ENCODE data around the gene ZMYND8. TPM values are rescaled to one million over a fixed set of nuclear protein-coding genes. Genes with fewer than 3 reads are reported as not detected.

The ZMYND8 gene
- polyA plus RNA-seq, 3 donors = 1.4 to 13.8 (median 5.8) TPM

DNA sequence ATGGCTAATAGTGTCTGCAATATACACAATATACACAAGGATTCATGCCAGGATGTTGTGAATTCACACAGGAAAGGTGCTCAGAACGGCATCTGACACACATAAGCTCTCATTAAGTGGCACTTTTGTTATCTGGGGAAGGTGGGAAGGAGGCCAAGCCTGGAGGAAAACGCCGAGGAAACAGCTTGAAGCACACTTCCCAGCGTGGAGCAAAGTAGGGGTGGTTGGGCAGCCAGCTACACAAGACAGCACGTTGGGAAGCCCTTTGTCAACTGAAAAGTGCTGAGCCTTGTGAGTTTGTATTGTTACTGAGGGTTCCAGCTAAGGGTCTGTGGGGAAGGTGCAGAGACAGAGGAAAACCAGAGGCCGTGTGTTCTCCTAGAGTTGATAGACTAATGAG, 181.0 kb downstream of the ZMYND8 start:
- Histone ChIP-seq H3K9ac (ENCODE audit: insufficient read depth, low read length, poor library complexity, severe bottlenecking) (no peak overlapping the region), H2AFZ (ENCODE audit: insufficient read depth, low read depth, low read length, poor library complexity, severe bottlenecking) (no peak overlapping the region), H3K27ac (ENCODE audit: low read depth in 1 of 2, low read length in 2 of 2) (no peak overlapping the region), H3K27me3 (ENCODE audit: control insufficient read depth in 2 of 2, insufficient read depth in 2 of 2, low read length in 2 of 2) (no peaks in the 10 kb centered on the region), H3K79me2 (ENCODE audit: insufficient read depth, low read length) (no peaks in the 10 kb centered on the region), H3K9me3 (replicated peaks in 1 of 2; ENCODE audit: control insufficient read depth in 1 of 2, insufficient read depth in 1 of 2, low read length in 2 of 2) (no peaks in the 10 kb centered on the region), H4K20me1 (ENCODE audit: insufficient read depth, low read length) (no peaks in the 10 kb centered on the region), H3K4me2 (replicated peaks; ENCODE audit: extremely low read depth, low read length, poor library complexity, severe bottlenecking) (no peak overlapping the region), H3K4me1 (ENCODE audit: control insufficient read depth in 1 of 2, insufficient read depth in 2 of 2, low read length in 2 of 2) (no peaks in the 10 kb centered on the region), H3K36me3 (replicated peaks in 1 of 2; ENCODE audit: control insufficient read depth in 1 of 2, insufficient read depth in 2 of 2, low read length in 2 of 2) (no peaks in the 10 kb centered on the region), H3K4me3 (replicated peaks in 1 of 3; ENCODE audit: low read depth in 2 of 3, low read length in 3 of 3) (no peak overlapping the region)
- TF ChIP-seq, protein P1, sequence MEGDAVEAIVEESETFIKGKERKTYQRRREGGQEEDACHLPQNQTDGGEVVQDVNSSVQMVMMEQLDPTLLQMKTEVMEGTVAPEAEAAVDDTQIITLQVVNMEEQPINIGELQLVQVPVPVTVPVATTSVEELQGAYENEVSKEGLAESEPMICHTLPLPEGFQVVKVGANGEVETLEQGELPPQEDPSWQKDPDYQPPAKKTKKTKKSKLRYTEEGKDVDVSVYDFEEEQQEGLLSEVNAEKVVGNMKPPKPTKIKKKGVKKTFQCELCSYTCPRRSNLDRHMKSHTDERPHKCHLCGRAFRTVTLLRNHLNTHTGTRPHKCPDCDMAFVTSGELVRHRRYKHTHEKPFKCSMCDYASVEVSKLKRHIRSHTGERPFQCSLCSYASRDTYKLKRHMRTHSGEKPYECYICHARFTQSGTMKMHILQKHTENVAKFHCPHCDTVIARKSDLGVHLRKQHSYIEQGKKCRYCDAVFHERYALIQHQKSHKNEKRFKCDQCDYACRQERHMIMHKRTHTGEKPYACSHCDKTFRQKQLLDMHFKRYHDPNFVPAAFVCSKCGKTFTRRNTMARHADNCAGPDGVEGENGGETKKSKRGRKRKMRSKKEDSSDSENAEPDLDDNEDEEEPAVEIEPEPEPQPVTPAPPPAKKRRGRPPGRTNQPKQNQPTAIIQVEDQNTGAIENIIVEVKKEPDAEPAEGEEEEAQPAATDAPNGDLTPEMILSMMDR (IDR thresholded peaks at IDR 0.05) = no peak
- Mint-ChIP-seq H3K4me3 (no peak overlapping the region), H3K36me3 (no peaks in the 10 kb centered on the region), H3K27ac (peak overlapping the region in 2 of 7 donors; percentile 3 to 33), H3K4me1 (no peaks in the 10 kb centered on the region), H3K9me3 (no peaks in the 10 kb centered on the region), H3K27me3 (ENCODE audit: low read depth in 3 of 3) (peaks cover 3 to 29% (median 9%) of the 10 kb centered on the region in 3 donors)
- DNase-seq = no peak
- WGBS (ENCODE audit: insufficient coverage) = 31% methylated on average over 4 of the region's 6 CpGs
- intact Hi-C loops (cut with micrococcal nuclease) = loop anchor here in 1 of 2 donors (10.0 kb wide), 1 partner anchor 421 kb away; no protein-coding TSS in a partner anchor

DNA sequence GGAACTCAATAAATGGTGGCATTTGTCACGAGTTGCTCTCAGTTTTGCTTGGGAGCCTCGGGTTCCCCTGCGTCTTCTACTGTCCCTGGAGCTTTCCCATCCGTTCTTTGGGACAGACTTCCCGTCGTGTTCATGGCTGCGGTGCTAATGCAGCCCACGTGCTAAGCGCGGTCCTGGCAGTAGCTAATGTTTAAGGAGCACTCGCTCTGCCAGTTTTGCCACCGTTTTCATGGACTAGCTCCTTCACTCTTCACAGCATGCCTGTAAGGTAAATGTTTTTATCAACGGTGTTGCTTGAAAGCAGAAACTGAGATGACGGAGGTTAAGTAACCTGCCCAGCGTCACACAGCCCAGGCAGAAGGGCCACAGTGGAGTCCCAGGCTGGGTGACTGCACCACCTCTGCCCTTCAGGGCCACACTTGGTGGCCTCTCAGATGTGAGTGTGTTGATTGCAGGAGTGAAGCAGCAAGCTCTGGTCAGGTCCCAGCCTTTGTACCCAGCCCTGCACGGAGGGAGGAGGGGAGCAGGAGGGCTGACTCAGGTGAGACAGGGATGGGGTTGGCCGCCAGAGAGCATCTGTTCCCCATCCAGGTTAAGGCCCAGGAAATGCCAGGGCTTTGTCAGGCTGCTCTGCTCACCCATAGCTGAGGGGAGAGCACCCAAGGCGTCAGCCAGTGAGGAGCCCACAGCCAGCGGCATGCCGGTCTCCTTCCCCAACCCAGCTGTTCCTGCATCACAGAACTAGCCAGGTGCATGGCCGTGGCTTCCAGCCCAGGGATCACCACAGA, 181.8 kb downstream of the ZMYND8 start:
- no peaks in the 10 kb centered on the region for H3K27me3 ChIP-seq (ENCODE audit: control insufficient read depth in 2 of 2, insufficient read depth in 2 of 2, low read length in 2 of 2)
- H3K9me3 Mint-ChIP-seq = no peaks in the 10 kb centered on the region
- WGBS (ENCODE audit: insufficient coverage) = 92% methylated on average over 12 of the region's 21 CpGs

More for the DNA sequence above, 181.8 kb downstream of the ZMYND8 start:
- no peak overlapping the region for H3K4me3 Mint-ChIP-seq
- H3K27ac Mint-ChIP-seq = peak overlapping the region in 1 of 7 donors; percentile 26
- no peak overlapping the region for H3K4me3 ChIP-seq (replicated peaks in 1 of 3; ENCODE audit: low read depth in 2 of 3, low read length in 3 of 3)
- no peaks in the 10 kb centered on the region for H3K36me3 ChIP-seq (replicated peaks in 1 of 2; ENCODE audit: control insufficient read depth in 1 of 2, insufficient read depth in 2 of 2, low read length in 2 of 2)
- TF ChIP-seq, protein P1 (IDR thresholded peaks at IDR 0.05) = no peak
- no peaks in the 10 kb centered on the region for H3K9me3 ChIP-seq (replicated peaks in 1 of 2; ENCODE audit: control insufficient read depth in 1 of 2, insufficient read depth in 1 of 2, low read length in 2 of 2)
- intact Hi-C loops (cut with micrococcal nuclease) = loop anchor here in 1 of 2 donors (10.0 kb wide), 1 partner anchor 420 kb away; no protein-coding TSS in a partner anchor
- no peak overlapping the region for H3K4me2 ChIP-seq (replicated peaks; ENCODE audit: extremely low read depth, low read length, poor library complexity, severe bottlenecking)
- H3K36me3 Mint-ChIP-seq = no peaks in the 10 kb centered on the region
- no peak overlapping the region for H2AFZ ChIP-seq (ENCODE audit: insufficient read depth, low read depth, low read length, poor library complexity, severe bottlenecking)
- no peaks in the 10 kb centered on the region for H3K4me1 Mint-ChIP-seq
- peaks cover 6 to 35% (median 10%) of the 10 kb centered on the region in 3 donors for H3K27me3 Mint-ChIP-seq (ENCODE audit: low read depth in 3 of 3)
- H3K4me1 ChIP-seq (ENCODE audit: control insufficient read depth in 1 of 2, insufficient read depth in 2 of 2, low read length in 2 of 2) = no peaks in the 10 kb centered on the region
- H4K20me1 ChIP-seq (ENCODE audit: insufficient read depth, low read length) = no peaks in the 10 kb centered on the region
- no peak for DNase-seq
- no peak overlapping the region for H3K27ac ChIP-seq (ENCODE audit: low read depth in 1 of 2, low read length in 2 of 2)
- H3K79me2 ChIP-seq (ENCODE audit: insufficient read depth, low read length) = no peaks in the 10 kb centered on the region
- no peak overlapping the region for H3K9ac ChIP-seq (ENCODE audit: insufficient read depth, low read length, poor library complexity, severe bottlenecking)

Measured in CD14-positive monocyte (primary cell).